DND-41 (cell line): ENCODE measurements around the gene MYH1.

ENCODE experiments used
- EZH2 ChIP-seq: IDR thresholded peaks from 3 replicates; pipeline ENCODE4 v1.6.1; 2012; ENCODE audit warnings: borderline replicate concordance, low read depth, mild to moderate bottlenecking, moderate library complexity, low read length, inconsistent platforms; ENCODE audit not compliant: severe bottlenecking
- TF ChIP-seq, protein P1 (sequence below): IDR thresholded peaks from 2 replicates; pipeline ENCODE4 v1.5.1; 2012; ENCODE audit warnings: borderline replicate concordance, low read length, moderate library complexity, mild to moderate bottlenecking; ENCODE audit not compliant: poor library complexity, severe bottlenecking; ENCODE audit errors: extremely low read depth

DNA sequence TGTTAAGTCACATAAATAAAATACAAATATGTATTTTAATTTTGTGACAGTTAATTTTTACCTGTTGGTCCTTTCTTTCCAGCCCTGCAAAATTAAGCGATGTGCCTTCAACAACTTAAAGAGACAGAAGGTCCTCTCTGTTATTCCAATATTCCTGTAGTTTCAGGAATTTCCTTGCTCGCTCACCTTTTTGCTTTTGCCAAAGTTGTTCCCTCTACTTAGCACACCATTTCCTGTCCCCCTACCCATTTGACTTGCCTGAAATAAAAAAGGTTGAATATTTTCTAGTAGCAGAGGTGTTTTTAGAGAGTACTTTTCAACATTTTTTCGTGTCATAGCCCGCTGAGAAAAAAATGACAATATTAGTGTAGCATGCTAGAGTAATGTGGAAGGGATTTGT is 31.7 kb upstream of the MYH1 start:
- TF ChIP-seq, protein P1, sequence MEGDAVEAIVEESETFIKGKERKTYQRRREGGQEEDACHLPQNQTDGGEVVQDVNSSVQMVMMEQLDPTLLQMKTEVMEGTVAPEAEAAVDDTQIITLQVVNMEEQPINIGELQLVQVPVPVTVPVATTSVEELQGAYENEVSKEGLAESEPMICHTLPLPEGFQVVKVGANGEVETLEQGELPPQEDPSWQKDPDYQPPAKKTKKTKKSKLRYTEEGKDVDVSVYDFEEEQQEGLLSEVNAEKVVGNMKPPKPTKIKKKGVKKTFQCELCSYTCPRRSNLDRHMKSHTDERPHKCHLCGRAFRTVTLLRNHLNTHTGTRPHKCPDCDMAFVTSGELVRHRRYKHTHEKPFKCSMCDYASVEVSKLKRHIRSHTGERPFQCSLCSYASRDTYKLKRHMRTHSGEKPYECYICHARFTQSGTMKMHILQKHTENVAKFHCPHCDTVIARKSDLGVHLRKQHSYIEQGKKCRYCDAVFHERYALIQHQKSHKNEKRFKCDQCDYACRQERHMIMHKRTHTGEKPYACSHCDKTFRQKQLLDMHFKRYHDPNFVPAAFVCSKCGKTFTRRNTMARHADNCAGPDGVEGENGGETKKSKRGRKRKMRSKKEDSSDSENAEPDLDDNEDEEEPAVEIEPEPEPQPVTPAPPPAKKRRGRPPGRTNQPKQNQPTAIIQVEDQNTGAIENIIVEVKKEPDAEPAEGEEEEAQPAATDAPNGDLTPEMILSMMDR, result no peak
- no peak for TF ChIP-seq EZH2
